ENCODE results near the gene ASIC5.
"Not testable (repeated sequence)": the region's sequence is repeated elsewhere in the genome, so short reads cannot be mapped to it uniquely, and the experiment has no call there.

The ASIC5 gene

DNA sequence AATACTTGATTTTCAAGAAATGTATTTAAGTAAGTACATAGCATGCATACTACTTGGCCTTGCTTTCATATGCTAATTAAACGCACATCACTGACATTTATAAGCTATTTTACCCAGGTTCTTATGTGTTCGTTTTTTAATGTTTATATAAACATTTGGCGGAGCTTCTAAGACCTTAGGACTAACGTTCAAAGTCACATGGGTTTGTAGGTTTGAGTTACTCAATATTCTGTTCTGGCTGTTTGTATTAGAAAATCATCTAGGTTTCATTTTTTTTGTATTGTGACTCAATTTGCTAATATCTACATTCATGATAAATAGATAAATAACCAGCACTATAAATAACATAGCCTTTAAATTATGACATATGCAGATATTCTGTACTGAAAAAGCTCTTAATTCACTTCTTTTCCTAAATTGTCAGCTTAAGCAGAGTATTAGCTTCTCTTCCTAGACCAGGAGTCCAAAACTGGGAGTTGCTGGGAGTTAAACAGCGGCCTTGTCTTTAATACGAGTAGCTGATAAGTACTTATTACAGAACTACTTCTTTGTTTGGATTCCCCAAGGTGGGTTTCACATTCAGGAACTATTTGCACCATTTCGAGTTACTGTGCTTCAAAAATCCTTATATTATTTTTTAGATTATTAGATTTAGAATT is 65.3 kb downstream of the ASIC5 start:
- no peak for DNase-seq (ENCODE audit: low read depth in 2 of 2)

GRCh38 chr4:155799794-155800123 is 66.3 kb downstream of the ASIC5 start:
- DNase-seq (ENCODE audit: low read depth in 2 of 2) = no peak

DNA sequence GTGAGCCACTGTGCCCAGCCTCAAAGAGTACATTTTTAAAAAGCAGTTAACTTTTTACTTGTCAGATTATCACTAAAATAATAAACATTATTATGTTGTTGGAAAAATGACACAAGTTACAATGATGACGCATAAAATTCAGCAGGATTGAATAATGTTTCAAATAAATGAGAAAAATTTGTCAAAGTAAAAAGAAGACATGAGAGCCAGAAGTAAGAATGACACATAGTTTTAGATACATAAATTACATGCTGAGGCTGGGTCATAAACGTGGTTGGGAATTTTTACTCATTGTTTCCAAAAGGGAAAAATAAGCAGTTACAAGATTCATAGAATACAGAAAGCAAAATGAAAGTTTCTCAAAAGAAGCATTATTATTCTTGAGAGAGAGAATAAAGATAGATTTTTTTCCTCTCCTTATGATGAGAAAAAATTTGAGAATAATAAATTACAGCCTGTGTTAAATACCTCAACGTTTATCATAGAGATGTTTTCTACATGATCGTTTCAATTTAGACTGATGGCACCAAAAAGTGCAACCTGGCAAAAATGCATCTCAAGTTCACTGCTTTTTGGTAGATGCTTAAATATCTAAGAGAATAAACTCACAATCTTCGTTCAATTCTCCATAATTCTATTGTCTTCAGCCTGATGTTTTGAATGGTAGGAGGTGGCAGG is 66.8 kb downstream of the ASIC5 start:
- no peak for DNase-seq (ENCODE audit: low read depth in 2 of 2)

DNA sequence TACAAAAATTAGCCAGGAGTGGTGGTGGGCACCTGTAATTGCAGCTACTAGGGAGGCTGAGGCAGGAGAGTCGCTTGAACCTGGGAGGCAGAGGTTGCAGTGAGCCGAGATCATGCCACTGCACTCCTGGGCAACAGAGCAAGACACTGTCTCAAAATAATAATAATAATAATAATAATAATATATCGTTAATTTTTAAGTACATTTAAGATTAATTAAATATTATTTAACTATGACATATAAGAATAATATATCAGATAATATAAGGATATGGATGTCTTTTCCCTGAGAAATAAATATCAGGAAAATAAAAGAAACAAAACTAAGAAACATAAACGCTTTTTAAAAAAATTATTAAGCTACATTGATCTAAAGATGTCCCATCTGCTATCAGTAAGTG is 68.5 kb downstream of the ASIC5 start:
- not testable (repeated sequence) for DNase-seq (ENCODE audit: low read depth in 2 of 2)

DNA sequence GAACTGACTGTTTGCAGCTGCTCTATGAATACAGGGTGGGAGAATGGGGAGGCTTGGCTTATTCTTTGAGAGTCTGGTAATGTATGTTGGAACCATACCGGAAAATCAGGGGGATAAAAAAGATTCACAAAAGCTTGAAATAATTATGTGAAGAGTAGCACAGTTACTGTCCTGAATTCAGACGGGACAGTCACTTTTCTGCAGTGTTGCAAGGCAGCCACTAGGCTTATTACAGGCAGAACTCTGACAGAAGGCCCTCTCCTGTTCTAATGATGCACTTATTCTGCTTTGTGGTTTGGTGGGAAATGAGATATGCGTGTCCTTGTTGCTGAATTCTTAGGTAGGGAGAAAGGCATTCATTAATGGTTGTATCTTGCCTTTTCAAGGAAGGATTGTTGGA is 70.1 kb downstream of the ASIC5 start:
- DNase-seq (ENCODE audit: low read depth in 2 of 2) = no peak

DNA sequence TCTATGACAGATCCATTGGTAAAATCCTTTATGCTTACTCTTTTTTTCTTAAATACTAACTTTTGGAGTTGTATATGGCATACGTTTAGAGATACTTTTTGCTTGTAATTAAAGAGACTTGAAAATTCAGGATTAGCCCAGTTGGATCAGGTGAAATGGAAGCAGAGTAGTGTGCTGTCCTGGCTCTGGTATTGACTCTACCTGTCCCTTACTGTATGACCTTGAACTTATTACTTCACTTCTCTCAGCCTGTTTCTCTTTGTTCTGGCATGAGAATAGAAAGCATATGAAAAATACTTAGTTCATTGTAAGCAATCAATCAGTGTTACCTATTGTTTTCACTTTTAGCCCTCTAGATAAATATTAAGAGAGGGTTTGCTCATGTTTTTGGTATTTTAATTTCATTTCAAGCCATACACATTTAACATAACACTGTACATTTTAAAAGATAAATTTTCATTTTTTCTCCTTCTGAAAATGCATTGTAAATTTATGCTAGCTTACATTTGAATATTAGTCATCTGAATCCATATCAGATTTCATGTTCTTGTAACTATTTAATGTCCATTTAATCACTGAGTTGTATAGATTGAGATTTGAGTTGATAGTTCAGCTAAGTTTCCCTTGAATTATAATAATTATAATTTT is 71.4 kb downstream of the ASIC5 start:
- no peak for DNase-seq (ENCODE audit: low read depth in 2 of 2)

DNA sequence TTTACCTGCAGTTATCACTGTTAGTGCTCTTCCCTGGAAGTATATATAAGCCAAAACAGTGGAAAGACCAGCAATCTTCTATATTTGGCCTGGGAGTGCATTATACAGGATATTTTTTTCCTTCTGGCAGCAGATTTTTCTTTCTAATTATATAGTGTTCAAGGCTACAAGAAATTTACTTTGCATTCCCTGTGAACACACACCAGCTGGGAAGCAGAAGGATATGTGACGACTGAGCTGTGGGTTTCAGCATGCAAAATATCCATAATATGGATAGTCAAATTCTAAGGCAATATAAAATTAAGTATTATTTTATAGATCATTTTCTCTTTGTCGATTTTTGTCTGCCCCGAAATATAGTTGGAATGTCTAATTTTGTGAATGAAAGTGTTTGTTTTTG is 76.1 kb downstream of the ASIC5 start:
- no peak for DNase-seq (ENCODE audit: low read depth in 2 of 2)

DNA sequence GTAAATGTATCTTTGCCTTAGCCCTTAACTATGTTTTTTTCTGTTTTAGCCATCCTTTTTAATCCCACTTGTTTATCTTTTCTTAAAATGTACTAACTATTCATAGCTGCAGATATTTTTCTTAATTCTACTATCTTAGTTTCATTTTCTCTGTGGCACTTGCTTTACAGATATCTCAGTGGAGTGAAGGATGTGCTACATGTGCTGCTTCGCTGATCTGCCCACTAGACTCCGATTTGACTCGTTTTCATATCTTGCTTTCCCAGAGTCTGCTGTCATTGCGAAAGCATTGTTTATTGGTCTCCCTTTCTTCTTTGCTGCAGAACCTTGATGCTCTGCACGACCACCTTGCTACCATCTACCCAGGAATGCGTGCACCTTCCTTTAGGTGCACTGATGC is 76.7 kb downstream of the ASIC5 start:
- DNase-seq (ENCODE audit: low read depth in 2 of 2) = no peak

- no peak for DNase-seq (ENCODE audit: low read depth in 2 of 2)
Observed at GRCh38 chr4:155787113-155787710, 78.9 kb downstream of the ASIC5 start.

GRCh38 chr4:155785828-155786227 is 80.2 kb downstream of the ASIC5 start:
- DNase-seq (ENCODE audit: low read depth in 2 of 2) = no peak

GRCh38 chr4:155784637-155785036 is 81.4 kb downstream of the ASIC5 start:
- no peak for DNase-seq (ENCODE audit: low read depth in 2 of 2)

DNA sequence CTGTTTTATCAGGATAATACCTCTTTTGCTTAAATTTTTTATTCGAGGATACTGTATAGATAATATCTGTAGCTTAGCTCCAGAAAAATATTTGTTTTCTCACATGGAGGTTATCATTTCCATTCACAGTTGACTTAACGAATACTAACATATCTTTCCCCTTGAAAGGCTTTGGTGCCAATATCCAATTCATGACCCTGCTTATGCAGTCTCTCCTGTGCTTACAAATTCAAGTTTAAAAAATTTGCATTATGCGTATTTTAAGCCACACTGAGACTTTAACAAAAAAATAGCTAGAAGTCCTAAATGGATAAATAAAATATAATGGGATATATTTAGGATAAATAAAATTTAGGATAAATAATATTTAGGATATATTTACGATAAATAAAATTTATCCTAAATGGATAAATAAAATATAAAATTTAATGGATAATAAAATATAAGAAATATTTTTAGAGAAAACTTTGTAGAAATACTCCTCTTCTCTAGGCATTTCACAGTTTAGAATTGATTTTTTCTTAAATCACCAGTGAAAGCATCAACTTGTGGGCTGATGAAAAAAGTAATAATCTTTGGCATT is 84.7 kb downstream of the ASIC5 start:
- DNase-seq (ENCODE audit: low read depth in 2 of 2) = no peak

DNA sequence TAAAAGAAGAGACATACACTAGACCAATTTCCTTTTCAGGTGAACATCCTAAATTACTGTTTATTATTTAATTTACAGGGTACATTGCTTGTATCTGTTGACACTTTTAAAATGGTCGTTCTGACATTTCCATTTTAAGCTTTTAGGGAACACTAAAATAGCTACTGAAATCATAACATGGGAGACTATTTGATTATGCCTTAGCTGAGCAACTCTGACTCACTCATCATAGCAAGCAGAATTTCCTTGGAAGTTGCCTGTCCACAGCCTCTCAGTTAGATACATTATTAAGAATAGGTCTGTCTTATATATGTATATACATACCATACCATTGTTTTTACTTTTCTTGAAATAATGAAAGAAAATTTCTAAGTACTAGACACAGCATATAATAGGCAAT is 85.3 kb downstream of the ASIC5 start:
- DNase-seq (ENCODE audit: low read depth in 2 of 2) = no peak
